Heart right ventricle (tissue), 16 donors: ENCODE results near the gene PAAF1. TPM values are rescaled to one million over a fixed set of nuclear protein-coding genes. Genes with fewer than 3 reads are reported as not detected.

Experiments
- ATAC-seq, 8 donors: fragments of 200-7000 bp; cut with Tn5 transposase; one replicate each; pipeline ENCODE4 v1.9.1; 2020; ENCODE audit warnings: mild to moderate bottlenecking in 8 of 8, moderate library complexity in 8 of 8, moderate number of reproducible peaks in 1 of 8
- DNase-seq, 2 donors: peaks; one replicate each; pipeline ENCODE4 v3.0.0-alpha.2; 2020
- H3K27ac ChIP-seq, 10 donors: fragments of 200-600 bp; sonication (generic) in 2 of 10; one replicate each; pipeline versions ENCODE4 v1.5.0 to v1.8.0; 2020 to 2022; ENCODE audit warnings: mild to moderate bottlenecking in 3 of 10
- H3K27me3 ChIP-seq, 7 donors: fragments of 200-600 bp; one replicate each; pipeline ENCODE4 v1.8.0; 2021 to 2022; ENCODE audit warnings: mild to moderate bottlenecking in 2 of 7
- H3K36me3 ChIP-seq, 9 donors: fragments of 200-600 bp; sonication (generic) in 1 of 9; one replicate each; pipeline versions ENCODE4 v1.5.0 to v1.8.0; 2020 to 2022; ENCODE audit warnings: mild to moderate bottlenecking in 2 of 9
- H3K4me1 ChIP-seq, 9 donors: fragments of 200-600 bp; sonication (generic) in 1 of 9; one replicate each; pipeline versions ENCODE4 v1.5.0 to v1.8.0; 2020 to 2022; ENCODE audit warnings: mild to moderate bottlenecking in 4 of 9
- H3K4me3 ChIP-seq, 10 donors: fragments of 200-600 bp; sonication (generic) in 2 of 10; one replicate each; pipeline versions ENCODE4 v1.5.0 to v1.8.0; 2020 to 2022; ENCODE audit warnings: mild to moderate bottlenecking in 7 of 10, moderate library complexity in 2 of 10
- H3K9me3 ChIP-seq, 11 donors: fragments of 200-600 bp in 10 of 11; sonication (generic) in 2 of 11; one replicate each; pipeline versions ENCODE4 v1.5.0 to v1.8.0; 2013 to 2022; ENCODE audit warnings: mild to moderate bottlenecking in 2 of 11, control low read depth in 1 of 11, moderate library complexity in 1 of 11
- WGBS, 2 donors: extraction: QIAGEN DNeasy Blood & Tissue Kit; methylation state at CpG; one replicate each; pipeline ENCODE4 v1.1.7; 2013; ENCODE audit warnings: inconsistent platforms in 1 of 2; 5-methylcytosine and 5-hydroxymethylcytosine counted together
- intact Hi-C, 10 donors: fragments of 100-400 bp; cut with DNase I; formaldehyde crosslinking; loops; one replicate each; pipeline versions ENCODE4 v1.11.1 to v1.14.2; 2022
- polyA plus RNA-seq, 2 donors: library from polyadenylated mRNA; stranded (reverse); fragments of 200-250 nt; gene quantifications; one replicate each; pipeline ENCODE4 v1.2.3, GENCODE V29; 2013
- total RNA-seq, 10 donors: library from RNA; stranded (reverse); fragmentation: NEBNext Ultra II Directional in 3 of 10; extraction: Animal tissue kit (Norgen Biotek cat#: 25700) in 3 of 10; gene quantifications; one replicate each; pipeline versions ENCODE4 v1.2.1 to v1.2.4, GENCODE V29; 2021 to 2023
- TF ChIP-seq, protein P1 (sequence below), 9 donors: fragments of 200-600 bp; sonication (generic) in 2 of 9; IDR thresholded peaks; one replicate each; pipeline versions ENCODE4 v1.5.0 to v1.8.0; 2021 to 2022; ENCODE audit warnings: antibody characterized with exemption in 9 of 9, mild to moderate bottlenecking in 5 of 9, moderate library complexity in 1 of 9
- donor health status: Arrhythmogenic right ventricular cardiomyopathy.
- donor health status: ischemic (EF 13 %, LVEDD 7.1; RV severe dilation, severe dysfunction).
- donor health status: healthy with polysubstance abuse.
- donor health status: DM: no; HTN: yes; CAD: no.
- donor health status: DM: no; HTN: no; CAD: no.
- donor health status: ischemic (EF 25% LVEDD 6.9; RV normal size, moderate dysfunction).
- donor health status: ischemic (EF 25% LVEDD 5.7; RV mildly dilated, moderate dysfunction).
- donor health status: healthy.
- donor health status: DM: yes; HTN: yes; CAD: no.
- donor health status: Ischemic cardiomyopathy.
- donor health status: ischemic (EF 35%, LVEDD 5.7; RV mildly dilated, moderate dysfunction).
- donor health status: nonischemic (EF 11% LVEDD 7.7; RV severe dilation, severe dysfunction).
- donor health status: DM: yes; HTN: yes; CAD: no.
- donor health status: PGD.
- donor health status: ischemic (EF 29% LVEDD 5.4; RV normal size, mild dysfunction).
- donor health status: nonischemic (EF 23%, LVEDD 6.1; RV moderate dilation, normal function).

Gene PAAF1
- total and polyA plus RNA-seq, 12 donors, result 7.7 to 27.4 (median 12.8) TPM

- H3K27me3 ChIP-seq, result no peaks in the 10 kb centered on the region
- ATAC-seq (no peak), DNase-seq (no peak)
- no peaks in the 10 kb centered on the region for H3K4me1 ChIP-seq
- H3K4me3 ChIP-seq, result no peak overlapping the region
- intact Hi-C loops, result no loop called here
- 88 to 91% methylated on average over 1 of the region's 1 CpG for WGBS, 2 donors
- TF ChIP-seq, protein P1, sequence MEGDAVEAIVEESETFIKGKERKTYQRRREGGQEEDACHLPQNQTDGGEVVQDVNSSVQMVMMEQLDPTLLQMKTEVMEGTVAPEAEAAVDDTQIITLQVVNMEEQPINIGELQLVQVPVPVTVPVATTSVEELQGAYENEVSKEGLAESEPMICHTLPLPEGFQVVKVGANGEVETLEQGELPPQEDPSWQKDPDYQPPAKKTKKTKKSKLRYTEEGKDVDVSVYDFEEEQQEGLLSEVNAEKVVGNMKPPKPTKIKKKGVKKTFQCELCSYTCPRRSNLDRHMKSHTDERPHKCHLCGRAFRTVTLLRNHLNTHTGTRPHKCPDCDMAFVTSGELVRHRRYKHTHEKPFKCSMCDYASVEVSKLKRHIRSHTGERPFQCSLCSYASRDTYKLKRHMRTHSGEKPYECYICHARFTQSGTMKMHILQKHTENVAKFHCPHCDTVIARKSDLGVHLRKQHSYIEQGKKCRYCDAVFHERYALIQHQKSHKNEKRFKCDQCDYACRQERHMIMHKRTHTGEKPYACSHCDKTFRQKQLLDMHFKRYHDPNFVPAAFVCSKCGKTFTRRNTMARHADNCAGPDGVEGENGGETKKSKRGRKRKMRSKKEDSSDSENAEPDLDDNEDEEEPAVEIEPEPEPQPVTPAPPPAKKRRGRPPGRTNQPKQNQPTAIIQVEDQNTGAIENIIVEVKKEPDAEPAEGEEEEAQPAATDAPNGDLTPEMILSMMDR (IDR thresholded peaks at IDR 0.05), result no peak
- peaks cover 0 to 100% (median 43%) of the 10 kb centered on the region in 9 donors for H3K36me3 ChIP-seq
- H3K9me3 ChIP-seq, result no peaks in the 10 kb centered on the region
- H3K27ac ChIP-seq, result no peak overlapping the region
These were observed 39.6 kb downstream of the PAAF1 start for GRCh38 chr11:73916435-73916834.

DNA sequence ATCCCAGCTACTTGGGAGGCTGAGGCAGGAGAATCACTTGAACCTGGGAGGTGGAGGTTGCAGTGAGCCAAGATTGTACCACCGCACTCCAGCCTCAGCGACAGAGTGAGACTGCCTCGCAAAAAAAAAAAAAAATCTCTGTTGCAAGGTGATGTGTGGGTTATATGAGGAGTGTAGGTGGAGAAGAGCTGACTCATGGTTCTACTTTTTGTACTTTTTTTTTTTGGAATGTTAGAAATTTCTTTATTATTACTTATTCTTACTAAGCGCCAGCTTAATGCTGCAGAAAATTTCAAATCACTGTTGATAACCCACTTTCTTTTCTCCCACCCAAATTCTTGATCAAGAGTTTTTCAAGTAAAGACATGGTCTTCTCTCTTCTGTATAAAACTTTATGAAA, 44.4 kb downstream of the PAAF1 start:
- DNase-seq (no peak), ATAC-seq (no peak)
- TF ChIP-seq, protein P1 (IDR thresholded peaks at IDR 0.05), result no peak
- H3K4me3 ChIP-seq, result no peak overlapping the region
- H3K36me3 ChIP-seq, result peaks cover 0 to 100% (median 23%) of the 10 kb centered on the region in 9 donors
- 98 to 99% methylated on average over 4 of the region's 4 CpGs for WGBS, 2 donors
- H3K27me3 ChIP-seq, result no peaks in the 10 kb centered on the region
- no peaks in the 10 kb centered on the region for H3K4me1 ChIP-seq
- intact Hi-C loops, result no loop called here
- no peak overlapping the region for H3K27ac ChIP-seq
- H3K9me3 ChIP-seq, result no peaks in the 10 kb centered on the region

DNA sequence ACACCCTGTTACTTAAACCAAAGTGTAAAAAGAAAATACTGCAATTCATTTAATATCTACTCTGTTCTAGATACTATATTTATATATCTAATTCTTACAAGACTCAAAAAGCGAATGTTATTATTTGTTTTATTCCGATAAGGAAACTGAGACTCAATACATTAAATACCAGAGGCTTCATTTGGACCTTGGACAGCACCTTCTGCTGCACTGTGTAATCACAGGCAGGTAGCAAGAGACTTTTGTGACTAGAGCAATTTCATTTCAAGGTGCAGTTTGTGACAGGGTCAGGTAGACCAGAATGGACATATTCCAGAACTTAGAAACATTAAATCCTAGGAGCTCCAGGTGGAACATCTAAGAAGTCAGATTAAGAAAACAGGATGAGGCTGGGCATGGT, 52.6 kb downstream of the PAAF1 start:
- H3K27ac ChIP-seq, result no peak overlapping the region
- peaks cover 0 to 97% (median 32%) of the 10 kb centered on the region in 9 donors for H3K36me3 ChIP-seq
- no peaks in the 10 kb centered on the region for H3K9me3 ChIP-seq
- 98 to 99% methylated on average over 2 of the region's 2 CpGs for WGBS, 2 donors
- no peak for ATAC-seq
- intact Hi-C loops, result no loop called here
- no peaks in the 10 kb centered on the region for H3K4me1 ChIP-seq
- H3K4me3 ChIP-seq, result no peak overlapping the region
- no peak for DNase-seq
- TF ChIP-seq, protein P1 (IDR thresholded peaks at IDR 0.05), result no peak
- no peaks in the 10 kb centered on the region for H3K27me3 ChIP-seq

DNA sequence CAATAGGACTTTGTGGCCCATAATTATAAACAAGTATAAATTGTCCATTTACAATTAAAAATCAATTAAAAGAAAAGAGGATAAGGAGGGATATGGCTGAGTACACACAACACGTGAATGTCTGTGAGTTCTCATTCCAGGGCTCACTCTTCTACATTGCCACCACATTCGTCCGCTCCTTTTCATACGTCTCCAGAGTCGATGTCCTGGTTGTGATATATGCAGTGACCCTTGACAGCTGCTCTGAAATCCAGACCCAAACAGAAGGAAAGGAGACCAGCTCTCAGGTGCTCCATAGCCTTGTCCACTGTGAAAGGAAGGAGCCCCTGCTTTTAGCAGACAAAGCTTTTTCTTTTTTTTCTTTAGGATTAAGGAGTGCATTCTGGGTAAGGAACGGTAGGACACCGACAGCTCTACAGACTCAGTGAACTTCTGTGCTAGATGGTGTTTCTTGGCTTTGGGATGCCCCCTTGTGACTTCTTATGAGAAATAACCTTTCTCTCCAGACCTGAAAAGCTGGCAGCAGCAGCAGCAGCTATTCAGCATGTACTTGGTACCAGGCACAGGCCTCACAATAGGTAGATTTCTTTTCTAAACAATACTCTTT, 54.3 kb downstream of the PAAF1 start:
- 62 to 65% methylated on average over 7 of the region's 7 CpGs for WGBS, 2 donors
- ATAC-seq (peak in 5 of 8 donors; percentile 28 to 62 (median 39)), DNase-seq (no peak)
- Histone ChIP-seq H3K4me3 (no peak overlapping the region), H3K27me3 (no peaks in the 10 kb centered on the region), H3K4me1 (no peaks in the 10 kb centered on the region), H3K9me3 (no peaks in the 10 kb centered on the region), H3K27ac (no peak overlapping the region), H3K36me3 (peaks cover 0 to 80% (median 29%) of the 10 kb centered on the region in 9 donors)
- TF ChIP-seq, protein P1 (IDR thresholded peaks at IDR 0.05), result peak in 6 of 9 donors; percentile 8 to 41 (median 26)
- intact Hi-C loops, result no loop called here
